Measurements from ENCODE around the gene PRR3. TPM values are rescaled to one million over a fixed set of nuclear protein-coding genes. Genes with fewer than 3 reads are reported as not detected.

The PRR3 gene
- total and polyA plus RNA-seq, 2 of the 4 experiments (the other 2 are of a cell fraction): 7.2 to 17.3 TPM

GRCh38 chr6:30565772-30566171 is 8.7 kb downstream of the PRR3 start:
- Histone ChIP-seq H2BK15ac (ENCODE audit: low read depth, low read length) (no peak overlapping the region), H3K27ac (ENCODE audit: insufficient read depth, low read length) (no peak overlapping the region), H3K4ac (ENCODE audit: low read depth, low read length) (no peak overlapping the region), H3K4me1 (ENCODE audit: control insufficient read depth, insufficient read depth, low read length) (peaks cover 2% of the 10 kb centered on the region; the same call in 1 of the 2 replicates), H3K4me2 (ENCODE audit: low read depth, low read length) (no peak overlapping the region), H2AFZ (replicated peaks; ENCODE audit: low read length, poor library complexity) (no peak overlapping the region), H4K91ac (ENCODE audit: insufficient read depth, low read depth, low read length) (no peak overlapping the region), H4K20me1 (ENCODE audit: insufficient read depth, low read length) (peaks cover 8% of the 10 kb centered on the region; the same call in 1 of the 2 replicates), H2BK5ac (ENCODE audit: low read depth, low read length, poor library complexity, severe bottlenecking) (no peak overlapping the region), H3K23ac (ENCODE audit: low read depth, low read length) (no peak overlapping the region), H3K27me3 (ENCODE audit: control insufficient read depth, insufficient read depth, low read length) (no peaks in the 10 kb centered on the region), H3K18ac (ENCODE audit: low read depth, low read length) (no peak overlapping the region), H2BK120ac (ENCODE audit: low read depth, low read length) (no peak overlapping the region), H3K79me1 (ENCODE audit: low read depth in 1 of 2, low read length in 2 of 2) (peaks cover 11 to 37% of the 10 kb centered on the region in 2 experiments), H3K56ac (ENCODE audit: extremely low read depth, insufficient read depth, low read length) (no peak overlapping the region), H2BK20ac (ENCODE audit: low read depth, low read length) (no peak overlapping the region), H3K9me1 (ENCODE audit: insufficient read depth, low read length) (peaks cover 4% of the 10 kb centered on the region; the same call in 1 of the 2 replicates), H3K36me3 (ENCODE audit: control insufficient read depth, insufficient read depth, low read length) (peaks cover 16% of the 10 kb centered on the region), H4K5ac (ENCODE audit: low read depth, low read length) (no peak overlapping the region), H3K4me3 (ENCODE audit: insufficient read depth, low read depth, low read length) (no peak overlapping the region), H3K9me3 (ENCODE audit: control insufficient read depth, insufficient read depth, low read length) (no peaks in the 10 kb centered on the region), H3K14ac (replicated peaks; ENCODE audit: low read depth, low read length) (no peak overlapping the region), H4K8ac (ENCODE audit: low read depth in 2 of 2, low read length in 2 of 2) (no peak overlapping the region), H2AK5ac (ENCODE audit: low read depth, low read length) (no peak overlapping the region), H3K9ac (ENCODE audit: low read depth, low read length) (no peak overlapping the region), H2AK9ac (replicated peaks; ENCODE audit: low read depth, low read length, poor library complexity) (no peak overlapping the region)
- in situ Hi-C loops (cut with MboI; ENCODE audit: low sequenced_read_pairs) (no loop called here), dilution Hi-C loops (cut with HindIII; ENCODE audit: low sequenced_read_pairs, unreplicated experiment) (no loop called here), intact Hi-C loops (cut with micrococcal nuclease) (no loop called here)
- BruUV-seq (replicated peaks): no TSS peak
- ChIA-PET CTCF (interaction anchor here (0.9 kb wide), 1 partner anchor 25 kb away, joined by 3 read pairs; no protein-coding TSS in a partner anchor), POLR2A (ENCODE audit: unreplicated experiment) (interaction anchor here (0.6 kb wide), 1 partner anchor 9 kb away, joined by 6 read pairs; no protein-coding TSS in a partner anchor)
- DNase-seq (peak; percentile 6), ATAC-seq (ENCODE audit: low read depth) (peak; percentile 33)
- TF ChIP-seq NFE2L2 (IDR thresholded peaks at IDR 0.05; ENCODE audit: low read depth, low read length) (no peak), MXI1 (IDR thresholded peaks at IDR 0.05; ENCODE audit: borderline replicate concordance, low read depth, low read length) (no peak), CTCF (conservative IDR thresholded peaks at IDR 0.05; ENCODE audit: low read depth, low read length) (no peak), RFX5 (IDR thresholded peaks at IDR 0.05; ENCODE audit: low read depth, low read length) (no peak), CEBPB (IDR thresholded peaks at IDR 0.05; ENCODE audit: low read depth, low read length) (no peak), BHLHE40 (IDR thresholded peaks at IDR 0.05; ENCODE audit: low read depth, low read length) (no peak), CHD1 (IDR thresholded peaks at IDR 0.05; ENCODE audit: low read depth, low read length) (no peak), POLR2A (IDR thresholded peaks at IDR 0.05; ENCODE audit: low read depth, low read length) (no peak), SMC3 (IDR thresholded peaks at IDR 0.05; ENCODE audit: low read depth, low read length) (no peak), MAZ (IDR thresholded peaks at IDR 0.05; ENCODE audit: borderline replicate concordance, low read depth, low read length) (no peak), FOS (IDR thresholded peaks at IDR 0.05; ENCODE audit: low read depth, low read length) (no peak), RAD21 (IDR thresholded peaks at IDR 0.05; ENCODE audit: low read length) (no peak), MAFK (IDR thresholded peaks at IDR 0.05; ENCODE audit: low read depth, low read length) (no peak), ELK1 (IDR thresholded peaks at IDR 0.05; ENCODE audit: borderline replicate concordance, low read depth, low read length) (no peak)
